Heart right ventricle (tissue), 16 donors: ENCODE measurements around the gene LVRN. TPM values are rescaled to one million over a fixed set of nuclear protein-coding genes. Genes with fewer than 3 reads are reported as not detected.

Experiments used
- ATAC-seq, 8 donors: fragments of 200-7000 bp; cut with Tn5 transposase; one replicate each; pipeline ENCODE4 v1.9.1; 2020; ENCODE audit warnings: mild to moderate bottlenecking in 8 of 8, moderate library complexity in 8 of 8, moderate number of reproducible peaks in 1 of 8
- DNase-seq, 2 donors: peaks; one replicate each; pipeline ENCODE4 v3.0.0-alpha.2; 2020
- H3K27ac ChIP-seq, 10 donors: fragments of 200-600 bp; sonication (generic) in 2 of 10; one replicate each; pipeline versions ENCODE4 v1.5.0 to v1.8.0; 2020 to 2022; ENCODE audit warnings: mild to moderate bottlenecking in 3 of 10
- H3K27me3 ChIP-seq, 7 donors: fragments of 200-600 bp; one replicate each; pipeline ENCODE4 v1.8.0; 2021 to 2022; ENCODE audit warnings: mild to moderate bottlenecking in 2 of 7
- H3K36me3 ChIP-seq, 9 donors: fragments of 200-600 bp; sonication (generic) in 1 of 9; one replicate each; pipeline versions ENCODE4 v1.5.0 to v1.8.0; 2020 to 2022; ENCODE audit warnings: mild to moderate bottlenecking in 2 of 9
- H3K4me1 ChIP-seq, 9 donors: fragments of 200-600 bp; sonication (generic) in 1 of 9; one replicate each; pipeline versions ENCODE4 v1.5.0 to v1.8.0; 2020 to 2022; ENCODE audit warnings: mild to moderate bottlenecking in 4 of 9
- H3K4me3 ChIP-seq, 10 donors: fragments of 200-600 bp; sonication (generic) in 2 of 10; one replicate each; pipeline versions ENCODE4 v1.5.0 to v1.8.0; 2020 to 2022; ENCODE audit warnings: mild to moderate bottlenecking in 7 of 10, moderate library complexity in 2 of 10
- H3K9me3 ChIP-seq, 11 donors: fragments of 200-600 bp in 10 of 11; sonication (generic) in 2 of 11; one replicate each; pipeline versions ENCODE4 v1.5.0 to v1.8.0; 2013 to 2022; ENCODE audit warnings: mild to moderate bottlenecking in 2 of 11, control low read depth in 1 of 11, moderate library complexity in 1 of 11
- CTCF ChIP-seq, 9 donors: fragments of 200-600 bp; sonication (generic) in 2 of 9; IDR thresholded peaks; one replicate each; pipeline versions ENCODE4 v1.5.0 to v1.8.0; 2021 to 2022; ENCODE audit warnings: antibody characterized with exemption in 9 of 9, mild to moderate bottlenecking in 5 of 9, moderate library complexity in 1 of 9
- WGBS, 2 donors: extraction: QIAGEN DNeasy Blood & Tissue Kit; methylation state at CpG; one replicate each; pipeline ENCODE4 v1.1.7; 2013; ENCODE audit warnings: inconsistent platforms in 1 of 2; 5-methylcytosine and 5-hydroxymethylcytosine counted together
- intact Hi-C, 10 donors: fragments of 100-400 bp; cut with DNase I; formaldehyde crosslinking; loops; one replicate each; pipeline versions ENCODE4 v1.11.1 to v1.14.2; 2022
- polyA plus RNA-seq, 2 donors: library from polyadenylated mRNA; stranded (reverse); fragments of 200-250 nt; gene quantifications; one replicate each; pipeline ENCODE4 v1.2.3, GENCODE V29; 2013
- total RNA-seq, 10 donors: library from RNA; stranded (reverse); fragmentation: NEBNext Ultra II Directional in 3 of 10; extraction: Animal tissue kit (Norgen Biotek cat#: 25700) in 3 of 10; gene quantifications; one replicate each; pipeline versions ENCODE4 v1.2.1 to v1.2.4, GENCODE V29; 2021 to 2023
- donor health status: Arrhythmogenic right ventricular cardiomyopathy.
- donor health status: ischemic (EF 13 %, LVEDD 7.1; RV severe dilation, severe dysfunction).
- donor health status: healthy with polysubstance abuse.
- donor health status: DM: no; HTN: yes; CAD: no.
- donor health status: DM: no; HTN: no; CAD: no.
- donor health status: ischemic (EF 25% LVEDD 6.9; RV normal size, moderate dysfunction).
- donor health status: ischemic (EF 25% LVEDD 5.7; RV mildly dilated, moderate dysfunction).
- donor health status: healthy.
- donor health status: DM: yes; HTN: yes; CAD: no.
- donor health status: Ischemic cardiomyopathy.
- donor health status: ischemic (EF 35%, LVEDD 5.7; RV mildly dilated, moderate dysfunction).
- donor health status: nonischemic (EF 11% LVEDD 7.7; RV severe dilation, severe dysfunction).
- donor health status: DM: yes; HTN: yes; CAD: no.
- donor health status: PGD.
- donor health status: ischemic (EF 29% LVEDD 5.4; RV normal size, mild dysfunction).
- donor health status: nonischemic (EF 23%, LVEDD 6.1; RV moderate dilation, normal function).

Gene LVRN
- total and polyA plus RNA-seq, 12 donors = 0.07 to 1.0 (median 0.20) TPM; not detected in 1

- 56 to 58% methylated on average over 10 of the region's 10 CpGs for WGBS, 2 donors
- H3K27me3 ChIP-seq = no peaks in the 10 kb centered on the region
- H3K4me3 ChIP-seq = no peak overlapping the region
- intact Hi-C loops = no loop called here
- no peak for TF ChIP-seq CTCF (IDR thresholded peaks at IDR 0.05)
- H3K27ac ChIP-seq = no peak overlapping the region
- DNase-seq (no peak), ATAC-seq (peak in 3 of 8 donors; percentile 52 to 56 (median 52))
- H3K9me3 ChIP-seq = no peaks in the 10 kb centered on the region
- no peaks in the 10 kb centered on the region for H3K36me3 ChIP-seq
- peaks cover 0 to 6% (median 4%) of the 10 kb centered on the region in 9 donors for H3K4me1 ChIP-seq
Measured at GRCh38 chr5:115985802-115986757, 23.8 kb downstream of the LVRN start.

GRCh38 chr5:115988002-115988401 is 25.7 kb downstream of the LVRN start:
- DNase-seq (no peak), ATAC-seq (no peak)
- intact Hi-C loops = no loop called here
- 96 to 97% methylated on average over 2 of the region's 2 CpGs for WGBS, 2 donors
- Histone ChIP-seq H3K4me3 (no peak overlapping the region), H3K36me3 (no peaks in the 10 kb centered on the region), H3K27me3 (no peaks in the 10 kb centered on the region), H3K9me3 (no peaks in the 10 kb centered on the region), H3K4me1 (peaks cover 0 to 6% (median 4%) of the 10 kb centered on the region in 9 donors), H3K27ac (no peak overlapping the region)
- TF ChIP-seq CTCF (IDR thresholded peaks at IDR 0.05) = no peak

- no peak overlapping the region for H3K4me3 ChIP-seq
- 84 to 88% methylated on average over 5 of the region's 5 CpGs for WGBS, 2 donors
- no peaks in the 10 kb centered on the region for H3K9me3 ChIP-seq
- no peaks in the 10 kb centered on the region for H3K4me1 ChIP-seq
- DNase-seq (no peak), ATAC-seq (no peak)
- H3K27ac ChIP-seq = no peak overlapping the region
- no peaks in the 10 kb centered on the region for H3K27me3 ChIP-seq
- intact Hi-C loops = no loop called here
- no peaks in the 10 kb centered on the region for H3K36me3 ChIP-seq
- no peak for TF ChIP-seq CTCF (IDR thresholded peaks at IDR 0.05)
Measured at GRCh38 chr5:115992848-115993350, 30.6 kb downstream of the LVRN start.

GRCh38 chr5:115995351-115995750 is 33.1 kb downstream of the LVRN start:
- H3K27me3 ChIP-seq = no peaks in the 10 kb centered on the region
- H3K36me3 ChIP-seq = no peaks in the 10 kb centered on the region
- 84 to 89% methylated on average over 6 of the region's 6 CpGs for WGBS, 2 donors
- H3K9me3 ChIP-seq = no peaks in the 10 kb centered on the region
- no peak overlapping the region for H3K4me3 ChIP-seq
- no peak overlapping the region for H3K27ac ChIP-seq
- no peak for TF ChIP-seq CTCF (IDR thresholded peaks at IDR 0.05)
- H3K4me1 ChIP-seq = no peaks in the 10 kb centered on the region
- intact Hi-C loops = no loop called here
- ATAC-seq = no peak
- DNase-seq = no peak
